HG03108 (cell line): ENCODE data around the gene NFIB.

Source experiments
- ATAC-seq: cut with Tn5 transposase; IDR thresholded peaks from one replicate; pipeline ENCODE4 v1.9.1; 2021; ENCODE audit warnings: moderate library complexity; ENCODE audit not compliant: unreplicated experiment

Gene NFIB

DNA sequence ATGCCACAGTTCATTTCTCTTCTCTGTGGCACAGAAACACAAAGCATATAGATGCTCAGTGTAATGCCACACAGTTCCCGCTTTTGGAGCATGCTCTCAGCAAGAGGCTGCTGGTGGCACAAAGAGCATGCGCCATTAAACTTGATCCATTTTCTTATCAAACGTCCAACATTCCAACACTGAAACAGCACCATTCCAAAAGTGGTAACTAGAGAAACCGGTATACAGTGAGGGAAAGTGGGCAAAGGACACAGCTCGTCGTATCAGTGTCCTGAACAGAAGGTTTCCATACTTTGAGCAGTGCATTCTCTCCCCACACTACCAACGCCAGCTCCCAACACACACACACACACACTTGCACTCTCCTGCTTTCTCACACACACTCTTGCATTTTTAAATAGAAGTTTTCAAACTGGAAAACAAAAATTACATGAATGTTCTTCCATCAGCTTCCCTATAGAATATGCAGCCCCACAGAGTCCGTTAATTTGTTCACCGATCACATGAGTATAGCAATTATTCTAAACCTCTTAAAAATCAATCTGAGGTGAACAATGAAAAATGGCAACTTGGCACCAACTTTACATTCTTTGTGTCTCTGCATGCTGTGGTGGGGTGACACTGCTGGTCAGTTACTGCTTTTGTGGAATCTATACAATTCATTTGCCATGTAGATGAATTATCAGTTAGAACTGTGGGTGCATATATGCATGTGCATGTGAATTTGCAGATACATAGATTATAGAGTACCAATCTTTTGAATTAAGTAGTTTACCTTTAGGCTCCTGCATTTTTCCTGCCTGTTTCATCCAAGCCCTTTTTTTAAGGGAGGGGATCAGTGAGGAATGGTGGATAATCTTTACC is 5.7 kb downstream of the NFIB start:
- ATAC-seq = no peak

DNA sequence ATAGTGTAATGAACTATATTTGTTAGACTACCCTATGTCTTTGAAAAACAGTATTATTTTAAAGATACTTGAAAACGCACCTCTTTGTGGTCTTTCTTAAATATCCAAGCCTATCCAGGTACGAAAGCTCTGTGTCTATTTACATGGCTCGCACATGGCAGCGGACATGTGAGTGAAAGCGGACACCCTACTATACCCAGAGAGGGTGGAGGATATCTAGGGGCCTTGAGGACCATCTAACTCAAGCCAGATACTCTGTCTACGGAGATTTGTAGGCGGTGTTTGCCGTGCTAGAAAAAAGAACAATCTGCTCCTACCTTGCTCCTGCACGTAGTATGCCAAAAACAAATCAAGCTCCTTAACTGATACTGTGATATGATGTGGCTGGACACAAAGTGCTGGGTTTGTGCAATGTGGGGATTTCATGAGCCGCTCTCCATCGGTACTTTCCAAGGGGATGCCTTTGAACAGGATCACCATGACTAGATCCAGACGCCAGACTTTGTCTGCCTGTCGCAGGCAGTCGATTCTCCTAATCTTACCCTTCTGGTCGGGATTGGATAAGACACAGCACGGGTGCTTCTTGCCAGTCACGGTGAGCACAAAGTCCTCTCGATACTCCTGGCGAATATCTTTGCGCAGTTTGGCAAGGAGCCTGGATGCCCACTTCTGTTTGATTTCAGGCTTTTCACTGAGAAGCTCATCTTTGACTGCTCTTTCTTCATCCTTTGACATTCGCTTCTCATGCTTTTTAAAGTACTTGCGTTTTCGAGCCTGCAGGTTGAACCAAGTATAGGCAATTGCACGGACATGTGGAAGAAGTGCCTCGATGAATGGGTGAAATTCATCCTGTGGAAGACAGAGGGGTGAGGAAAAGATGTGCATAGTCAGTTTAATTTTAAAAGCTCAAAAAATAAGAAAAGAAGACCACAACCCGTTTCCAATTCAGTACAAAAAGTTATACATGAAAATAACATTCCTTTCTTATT is 7.0 kb downstream of the NFIB start:
- ATAC-seq = no peak

DNA sequence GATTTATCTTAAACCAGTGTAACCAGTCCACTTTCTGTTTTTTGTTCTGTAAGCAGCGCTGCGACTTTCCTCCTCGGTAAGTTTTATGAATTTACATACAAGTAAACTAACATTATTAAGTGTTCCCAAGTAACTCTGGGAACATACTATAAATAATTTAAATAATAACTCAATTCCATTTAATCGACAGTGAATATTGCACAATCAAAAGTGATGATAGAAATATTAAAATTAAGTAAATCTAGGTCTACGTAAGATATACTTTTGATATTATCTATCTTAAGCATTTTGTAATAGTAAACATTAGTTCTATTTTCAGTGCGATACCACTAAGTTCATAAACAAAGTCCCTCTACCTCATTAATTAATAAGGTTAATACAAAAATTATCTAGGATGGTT is 7.8 kb downstream of the NFIB start:
- ATAC-seq = no peak

DNA sequence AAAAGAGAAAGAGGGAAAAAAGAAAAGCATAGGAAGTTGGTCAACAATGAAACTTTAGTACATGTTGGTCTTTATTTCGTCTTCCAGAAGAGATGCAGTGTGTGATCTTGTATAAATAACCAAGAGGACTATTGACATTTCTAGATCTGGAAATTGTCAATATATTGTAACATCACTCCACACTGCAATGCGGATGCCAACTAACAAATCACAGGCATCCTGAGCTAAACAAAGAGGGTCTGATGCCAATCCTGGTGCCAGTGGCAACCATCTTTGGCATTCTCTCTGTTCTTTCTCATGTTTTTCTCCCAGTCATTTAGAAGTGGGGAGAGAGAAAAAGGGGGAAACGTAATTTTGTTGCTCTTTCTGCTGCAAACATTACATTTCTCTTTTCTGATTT is 9.7 kb downstream of the NFIB start:
- no peak for ATAC-seq

DNA sequence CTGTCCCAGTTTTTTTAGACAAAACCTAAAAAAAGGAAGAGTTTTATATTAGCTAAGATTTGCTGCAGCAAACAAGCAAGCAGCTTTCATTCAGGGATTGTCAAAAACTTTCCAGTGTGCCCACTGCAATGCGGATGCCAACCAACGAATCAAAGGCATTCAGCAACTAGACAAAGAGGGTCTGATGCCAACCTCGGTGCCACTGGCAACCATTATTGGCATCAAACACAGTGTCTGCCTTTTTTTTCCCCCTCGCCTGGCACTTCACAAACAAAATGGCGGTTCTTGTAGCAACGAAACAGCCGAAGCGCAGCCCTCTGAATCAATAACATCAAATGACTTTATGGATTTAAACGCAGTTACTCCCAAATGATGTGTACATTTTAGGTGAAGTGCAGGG is 10.4 kb downstream of the NFIB start:
- ATAC-seq = no peak

DNA sequence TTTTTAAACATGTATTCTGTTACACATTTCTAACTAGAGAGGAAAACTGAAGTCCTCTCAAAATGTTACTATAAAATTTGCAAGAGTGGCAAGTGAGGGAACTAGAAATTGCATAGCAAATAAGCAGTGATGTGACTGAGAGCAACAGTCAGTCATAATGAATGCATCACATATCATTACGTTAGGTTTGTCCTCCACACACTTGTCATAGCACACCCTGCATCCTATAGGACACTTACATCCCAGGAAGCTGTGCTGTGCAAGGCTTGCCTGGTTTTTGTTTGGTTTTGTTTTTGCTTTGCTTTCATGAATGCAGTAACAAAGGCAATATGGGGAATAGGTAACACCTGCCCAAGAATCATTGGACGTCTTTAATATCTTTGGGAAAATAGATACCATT is 10.8 kb downstream of the NFIB start:
- ATAC-seq = no peak

DNA sequence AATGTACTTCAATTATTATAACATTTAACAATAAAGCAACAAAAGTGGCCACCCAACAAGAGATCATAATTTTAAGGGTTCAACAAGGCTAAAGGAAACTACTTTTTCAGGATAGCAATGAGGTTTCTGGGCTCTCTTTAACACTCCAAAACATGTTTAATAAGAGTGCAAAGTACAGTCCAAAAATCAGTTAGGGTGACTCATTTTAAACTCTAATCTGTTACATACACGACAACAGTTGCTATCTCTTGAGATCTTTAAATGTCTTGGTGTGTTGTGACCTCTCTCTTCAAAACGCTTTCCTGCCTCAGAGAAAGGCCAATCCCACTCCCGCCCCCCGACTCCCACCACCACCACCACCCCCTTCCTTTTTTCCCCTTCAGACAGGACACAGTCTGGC is 11.5 kb downstream of the NFIB start:
- no peak for ATAC-seq

DNA sequence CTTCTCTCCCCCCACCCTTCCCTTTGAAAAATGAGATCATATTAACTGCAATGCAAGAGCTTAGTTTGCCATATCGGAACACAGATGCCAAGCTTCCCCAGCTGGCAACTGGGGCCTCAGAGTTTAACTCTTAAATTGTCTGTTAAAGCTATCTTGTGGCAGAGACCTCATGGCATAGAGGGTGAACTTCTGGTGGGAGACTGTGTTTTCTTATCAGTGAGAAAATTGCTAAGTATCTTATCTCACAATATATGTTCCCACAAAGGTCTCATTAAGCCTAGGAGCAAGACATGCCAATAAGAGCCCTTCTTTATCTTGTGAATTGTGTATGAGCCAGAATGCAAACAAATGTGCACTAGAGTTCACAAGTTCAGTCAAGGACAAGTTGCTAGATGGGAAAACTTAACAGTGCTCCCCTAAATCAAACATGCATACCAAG is 12.3 kb downstream of the NFIB start:
- no peak for ATAC-seq

DNA sequence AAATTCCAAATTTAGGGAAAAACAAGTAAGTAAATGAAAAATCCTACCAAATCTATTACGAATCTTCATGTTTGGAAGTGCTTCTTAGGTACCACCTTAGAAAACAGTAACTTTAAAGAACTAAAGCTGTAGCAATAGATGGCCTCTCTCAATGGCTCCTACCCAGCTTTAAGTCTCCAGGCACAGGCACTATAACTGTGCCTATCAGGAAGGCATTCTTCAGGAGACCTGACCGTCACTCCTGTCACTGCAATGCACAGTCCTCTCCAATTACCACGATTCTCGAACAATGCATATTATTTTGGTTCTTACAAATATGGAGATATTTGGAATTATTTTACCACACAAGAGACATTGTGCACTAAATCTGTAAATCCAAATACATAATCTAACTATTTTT is 12.9 kb downstream of the NFIB start:
- ATAC-seq = no peak

DNA sequence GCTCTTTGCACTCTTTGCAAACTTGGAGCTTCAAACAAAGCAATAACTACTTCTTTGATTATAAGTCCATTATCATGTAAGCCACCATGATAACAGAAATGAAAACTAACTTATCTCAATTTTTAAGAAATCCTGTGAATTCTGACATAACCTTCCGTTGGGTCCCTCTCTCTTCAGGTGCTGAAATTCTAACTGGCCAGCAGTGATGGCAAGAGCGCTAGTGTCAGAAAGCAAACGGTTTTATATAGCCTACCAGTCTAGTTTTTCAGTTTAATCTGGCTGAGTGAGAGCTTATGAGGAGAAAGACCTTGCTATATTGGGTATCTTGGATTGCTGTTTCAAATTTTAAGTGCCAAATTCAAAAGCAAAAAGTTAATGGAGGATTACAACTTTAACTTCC is 13.4 kb downstream of the NFIB start:
- ATAC-seq = no peak

DNA sequence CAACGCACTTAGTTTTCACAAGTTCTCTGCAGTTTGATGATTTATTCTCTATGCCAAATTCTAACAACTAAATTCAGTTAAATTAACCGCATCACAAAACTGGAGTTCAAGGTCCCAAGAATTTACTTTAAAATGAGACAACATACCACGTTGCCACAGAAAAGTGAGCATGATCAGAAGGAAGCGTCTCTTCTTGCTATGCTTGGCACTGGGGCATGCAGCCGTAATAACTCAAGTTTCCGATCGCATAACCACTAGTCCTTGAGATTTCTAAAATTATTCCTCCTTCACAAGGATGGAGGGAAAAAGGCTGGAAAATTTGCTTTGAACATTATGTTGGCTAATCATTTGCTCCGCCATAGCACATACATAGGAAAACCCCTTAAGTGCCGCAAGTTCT is 13.9 kb downstream of the NFIB start:
- no peak for ATAC-seq

DNA sequence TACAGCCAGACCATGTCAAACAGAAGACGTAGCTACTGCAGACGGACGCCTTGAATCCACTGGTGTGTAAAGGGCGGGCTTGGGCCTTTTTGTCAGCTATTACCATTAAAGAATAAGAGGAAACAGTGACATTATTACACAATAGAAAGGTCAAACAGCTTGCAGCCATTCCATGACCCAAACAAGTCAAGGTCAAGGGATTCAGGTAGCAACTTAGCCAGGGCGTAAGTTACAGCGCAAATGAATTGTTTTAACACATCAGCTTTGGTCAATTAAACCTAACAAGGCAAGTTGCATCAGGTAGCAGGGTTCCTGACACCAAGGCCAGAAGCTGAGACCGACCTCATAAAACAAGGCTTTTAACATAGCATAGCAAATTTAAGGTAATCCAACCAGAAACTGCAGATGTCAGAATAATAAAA is 15.3 kb downstream of the NFIB start:
- ATAC-seq = no peak

DNA sequence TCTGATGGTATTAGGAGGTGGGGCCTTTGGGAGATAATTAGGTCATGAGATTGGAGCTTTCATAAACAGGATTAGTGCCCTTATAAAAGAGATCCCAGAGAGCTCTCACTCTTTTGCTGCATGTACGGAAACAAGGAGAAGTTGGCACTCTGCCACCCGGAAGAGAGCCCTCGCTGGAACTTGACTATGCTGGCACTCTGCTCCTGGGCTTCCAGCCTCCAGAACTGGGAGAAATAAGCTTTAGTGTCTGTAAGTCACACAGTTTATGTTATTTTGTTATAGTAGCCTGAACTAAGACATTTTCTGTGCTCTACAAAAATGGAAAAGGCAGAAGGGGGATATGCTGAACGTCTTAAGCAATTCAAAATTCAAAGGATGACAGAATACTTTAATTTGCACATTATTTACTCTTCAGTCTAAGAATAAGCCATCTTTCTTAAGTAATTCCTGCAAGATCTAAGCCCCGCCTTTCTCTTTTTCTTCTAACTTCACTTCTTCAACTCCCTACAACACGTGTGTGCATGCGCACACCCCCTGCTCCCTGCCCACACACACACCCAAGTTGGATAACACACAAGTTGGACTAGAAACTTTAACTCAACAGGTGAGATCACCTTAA is 17.3 kb downstream of the NFIB start:
- no peak for ATAC-seq

DNA sequence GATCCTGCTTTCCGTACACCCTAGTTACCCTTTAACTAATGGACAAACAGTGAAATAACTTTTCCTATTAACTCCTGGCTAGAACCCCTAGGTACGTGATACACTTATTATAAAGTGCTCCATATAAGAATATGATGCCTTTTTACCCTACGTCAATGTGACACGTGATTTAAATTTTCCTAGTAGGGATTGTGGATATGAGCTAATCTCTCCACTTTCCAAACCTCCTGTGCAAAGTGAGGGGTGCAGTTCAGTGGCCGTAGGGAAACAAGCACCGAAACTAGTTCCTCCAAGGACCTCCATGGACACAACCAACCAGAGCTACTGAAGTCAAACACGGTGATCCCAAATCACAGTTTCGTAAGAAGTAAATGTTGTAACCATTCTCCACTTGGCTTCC is 19.3 kb downstream of the NFIB start:
- ATAC-seq = no peak

DNA sequence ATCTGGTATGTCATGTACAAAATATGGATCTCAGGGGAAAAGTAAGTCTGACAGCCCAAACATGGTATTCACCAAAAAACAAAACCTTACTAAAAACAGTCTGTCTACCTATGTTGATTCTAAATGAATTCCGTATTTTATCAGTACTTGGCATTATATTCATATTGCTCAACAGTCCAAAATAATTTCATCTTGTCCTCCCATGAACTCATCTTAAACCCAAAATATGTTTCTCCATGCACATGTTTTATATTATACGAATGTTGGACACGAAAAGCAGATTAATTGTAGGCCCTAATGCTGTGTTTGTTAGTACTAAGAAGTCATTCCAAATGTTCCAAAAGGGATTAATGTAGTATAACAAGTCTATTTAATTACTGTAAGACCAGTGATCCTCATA is 20.1 kb downstream of the NFIB start:
- no peak for ATAC-seq

DNA sequence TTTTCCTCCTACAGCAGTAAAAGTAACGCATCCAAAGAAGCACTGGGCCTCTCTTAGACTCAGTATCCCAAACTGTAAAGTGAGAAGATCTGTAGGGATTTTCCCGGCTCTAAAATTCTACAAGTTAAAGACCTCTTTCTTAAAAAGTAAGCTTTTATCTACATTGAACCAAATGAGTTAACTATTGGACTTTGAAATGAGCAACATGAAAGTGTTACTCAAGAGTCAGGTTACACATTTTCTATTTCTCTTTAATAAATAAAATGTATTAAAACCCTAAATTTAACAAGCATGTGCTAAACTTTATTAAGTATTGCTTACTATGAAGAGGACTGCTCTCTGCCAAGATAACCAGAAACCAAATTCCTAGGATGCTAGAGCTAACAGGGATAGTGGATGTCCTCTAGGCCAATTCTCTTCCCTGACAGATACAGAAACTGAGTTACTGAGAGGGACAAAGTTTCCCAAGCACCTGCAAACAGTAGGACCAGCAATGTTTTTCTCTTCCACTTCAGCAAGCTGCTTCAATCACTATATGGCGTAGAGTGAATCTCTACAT is 21.7 kb downstream of the NFIB start:
- no peak for ATAC-seq

DNA sequence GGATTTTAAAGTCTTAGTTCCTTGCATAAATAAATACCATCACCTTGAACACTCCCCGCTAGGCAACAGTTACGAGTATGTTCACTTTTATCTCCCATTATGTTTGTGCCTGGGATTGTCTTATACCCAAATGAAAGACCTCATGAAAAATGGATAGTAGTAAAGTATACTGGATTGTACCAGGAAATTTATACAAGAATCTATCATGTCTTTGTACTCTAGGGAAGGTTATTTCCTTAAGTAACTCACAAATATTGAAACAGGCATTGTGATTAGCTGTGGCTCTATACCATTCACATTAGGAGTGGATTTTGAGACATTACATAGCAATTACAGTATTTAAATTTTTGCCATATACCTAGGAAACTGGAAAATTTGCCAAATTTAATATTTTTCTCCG is 24.0 kb downstream of the NFIB start:
- ATAC-seq = no peak

DNA sequence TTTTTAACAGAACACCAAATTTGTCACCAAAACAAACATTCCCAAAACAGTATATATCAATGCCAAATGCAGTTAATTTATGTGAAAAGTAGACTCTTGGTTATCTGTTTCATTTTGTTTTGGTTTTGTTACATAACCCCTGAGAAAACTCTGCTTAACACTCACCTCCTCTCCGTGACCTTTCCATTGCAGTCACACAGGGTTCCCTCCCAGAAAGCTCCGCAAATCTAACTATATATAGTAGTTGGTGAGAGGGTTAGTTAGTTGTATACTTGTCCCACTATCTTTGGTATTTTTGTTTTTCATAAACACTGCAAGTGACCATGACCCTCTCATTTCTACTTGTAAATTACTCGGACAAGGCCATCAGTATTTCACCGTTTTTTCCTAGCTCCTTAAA is 25.5 kb downstream of the NFIB start:
- ATAC-seq = no peak

DNA sequence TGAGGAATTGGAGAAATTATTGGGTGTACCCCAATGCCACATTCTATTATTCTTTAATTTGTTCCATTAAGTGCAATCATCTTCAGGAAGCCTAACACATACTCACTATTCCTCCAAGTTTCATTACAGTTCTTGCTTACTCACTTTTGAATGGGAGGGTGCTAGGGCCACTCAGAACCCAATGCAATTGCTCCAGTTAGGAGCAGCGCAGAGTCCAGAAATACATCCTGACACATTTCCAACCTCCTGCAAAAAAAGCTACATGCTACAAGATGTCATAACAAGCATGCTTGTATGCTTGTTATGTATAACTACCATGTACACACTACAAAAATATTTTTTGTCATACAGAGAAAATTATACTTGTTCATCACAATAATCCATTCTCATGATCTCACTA is 27.8 kb downstream of the NFIB start:
- ATAC-seq = no peak

DNA sequence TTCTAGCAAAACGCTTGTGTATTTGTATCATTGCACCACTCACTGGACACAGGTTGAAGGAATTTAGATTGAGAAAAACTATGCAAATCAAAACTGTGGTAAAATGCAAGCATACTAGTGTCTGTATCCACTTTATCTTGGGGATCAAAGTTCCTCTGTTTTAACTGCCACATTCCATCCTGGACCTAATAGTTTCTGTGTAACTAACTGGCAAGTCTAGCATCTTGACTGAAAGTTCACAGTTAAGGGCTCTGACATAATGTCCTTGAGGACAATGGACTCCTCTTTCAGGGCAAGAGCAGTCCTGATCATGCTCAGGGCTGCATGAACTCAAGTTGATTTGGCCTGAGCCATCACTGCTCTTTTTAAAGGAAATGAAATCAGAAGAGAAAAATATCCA is 30.7 kb downstream of the NFIB start:
- no peak for ATAC-seq

DNA sequence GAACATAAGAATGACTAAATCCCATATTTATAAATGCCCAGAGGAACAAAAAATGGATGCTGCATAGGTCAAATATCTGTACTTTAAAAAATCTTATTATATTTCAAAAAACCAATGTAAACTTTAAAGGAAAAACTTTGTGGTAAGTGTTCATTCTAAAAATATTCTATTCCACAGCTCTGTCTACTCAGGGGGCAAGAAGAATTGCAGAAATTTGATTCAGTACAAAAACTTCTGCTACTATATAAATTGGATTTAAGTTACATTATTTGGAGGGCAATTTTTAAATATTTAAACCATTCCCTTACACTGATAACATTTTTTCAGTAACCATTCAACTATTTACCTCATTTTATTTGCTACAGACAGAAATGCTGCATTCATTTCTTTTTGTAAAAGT is 32.1 kb downstream of the NFIB start:
- ATAC-seq = no peak
